Mucosa of descending colon (tissue), 3 donors: ENCODE results near the gene CSPG4. TPM values are rescaled to one million over a fixed set of nuclear protein-coding genes. Genes with fewer than 3 reads are reported as not detected.

Source experiments
- ATAC-seq: fragments of 200-7000 bp; cut with Tn5 transposase; one replicate; pipeline ENCODE4 v1.9.1; 2020; ENCODE audit warnings: mild to moderate bottlenecking, moderate library complexity
- DNase-seq, 3 donors: peaks; one replicate each; pipeline ENCODE4 v3.0.0-alpha.2; 2020
- H3K36me3 ChIP-seq: fragments of 200-600 bp; one replicate; pipeline ENCODE4 v1.8.0; 2021; ENCODE audit warnings: low read depth, mild to moderate bottlenecking
- H3K4me1 ChIP-seq: fragments of 200-600 bp; one replicate; pipeline ENCODE4 v1.8.0; 2021; ENCODE audit warnings: low read depth, mild to moderate bottlenecking
- H3K4me3 ChIP-seq: fragments of 200-600 bp; one replicate; pipeline ENCODE4 v1.8.0; 2021; ENCODE audit warnings: mild to moderate bottlenecking
- H3K9me3 ChIP-seq: fragments of 200-600 bp; one replicate; pipeline ENCODE4 v1.8.0; 2021; ENCODE audit warnings: mild to moderate bottlenecking
- CTCF ChIP-seq: fragments of 200-600 bp; IDR thresholded peaks from one replicate; pipeline ENCODE4 v1.8.0; 2022; ENCODE audit warnings: antibody characterized with exemption, mild to moderate bottlenecking
- intact Hi-C, 2 donors: fragments of 100-400 bp; cut with DNase I in 1 of 2; cut with micrococcal nuclease in 1 of 2; formaldehyde crosslinking; loops; one replicate each; pipeline versions ENCODE4 v1.11.0 to v1.11.1; 2022; cut with DNase I, micrococcal nuclease
- total RNA-seq, 3 donors: library from RNA; stranded (reverse); fragmentation: NEBNext Ultra II Directional in 2 of 3; extraction: Animal tissue kit (Norgen Biotek cat#: 25700) in 2 of 3; gene quantifications; one replicate each; pipeline versions ENCODE4 v1.2.1 to v1.2.4, GENCODE V29; 2021 to 2023
- donor health status: DM: no; HTN: no; CAD: no; lungs with moderate emphysema.
- donor health status: DM: no; HTN: no; CAD: no.
- donor health status: DM: no; HTN: yes; CAD: no.

CSPG4 gene
- total RNA-seq, 3 donors from 2014 or later = 3.0 to 86.8 (median 7.8) TPM

- no peak for TF ChIP-seq CTCF
- H3K36me3 ChIP-seq = no peaks in the 10 kb centered on the region
- H3K9me3 ChIP-seq = no peaks in the 10 kb centered on the region
- ATAC-seq (no peak), DNase-seq (no peak)
- intact Hi-C loops = no loop called here
- H3K4me1 ChIP-seq = no peaks in the 10 kb centered on the region
- no peak overlapping the region for H3K4me3 ChIP-seq
These were observed 36.9 kb downstream of the CSPG4 start for GRCh38 chr15:75675579-75676404.

GRCh38 chr15:75674366-75674765 is 38.3 kb downstream of the CSPG4 start:
- no peak overlapping the region for H3K4me3 ChIP-seq
- ATAC-seq (no peak), DNase-seq (no peak)
- no peak for TF ChIP-seq CTCF
- H3K4me1 ChIP-seq = no peaks in the 10 kb centered on the region
- no peaks in the 10 kb centered on the region for H3K9me3 ChIP-seq
- intact Hi-C loops = no loop called here
- H3K36me3 ChIP-seq = no peaks in the 10 kb centered on the region

- H3K9me3 ChIP-seq = no peaks in the 10 kb centered on the region
- DNase-seq (peak in 2 of 3 donors; percentile 43 to 77), ATAC-seq (peak; percentile 28)
- no peaks in the 10 kb centered on the region for H3K4me1 ChIP-seq
- H3K4me3 ChIP-seq = no peak overlapping the region
- H3K36me3 ChIP-seq = no peaks in the 10 kb centered on the region
- intact Hi-C loops = no loop called here
- no peak for TF ChIP-seq CTCF
These were observed 39.0 kb downstream of the CSPG4 start for GRCh38 chr15:75673426-75674235.

- TF ChIP-seq CTCF = no peak
- H3K4me3 ChIP-seq = no peak overlapping the region
- peak; percentile 4 for ATAC-seq
- no peaks in the 10 kb centered on the region for H3K4me1 ChIP-seq
- H3K36me3 ChIP-seq = no peaks in the 10 kb centered on the region
- DNase-seq = no peak
- no peaks in the 10 kb centered on the region for H3K9me3 ChIP-seq
- intact Hi-C loops = no loop called here
These were observed 39.8 kb downstream of the CSPG4 start for GRCh38 chr15:75672646-75673425.

GRCh38 chr15:75671730-75672602 is 40.7 kb downstream of the CSPG4 start:
- intact Hi-C loops = no loop called here
- H3K9me3 ChIP-seq = no peaks in the 10 kb centered on the region
- no peak for TF ChIP-seq CTCF
- H3K4me1 ChIP-seq = peaks cover 7% of the 10 kb centered on the region
- ATAC-seq (no peak), DNase-seq (no peak)
- H3K4me3 ChIP-seq = no peak overlapping the region
- H3K36me3 ChIP-seq = no peaks in the 10 kb centered on the region
